GM13977 (cell line): ENCODE results near the gene TMEM181.
"Not testable (repeated sequence)": the region's sequence is repeated elsewhere in the genome, so short reads cannot be mapped to it uniquely, and the experiment has no call there.

ENCODE experiments used
- DNase-seq: peaks from one replicate; pipeline ENCODE4 v3.0.0; 2012; ENCODE audit warnings: low spot score
- CTCF ChIP-seq: IDR thresholded peaks from 2 replicates; pipeline ENCODE4 v1.5.1; 2012; ENCODE audit warnings: mild to moderate bottlenecking, control low read depth; ENCODE audit not compliant: insufficient read depth; ENCODE audit errors: extremely low read depth, missing control alignments
- in situ Hi-C: fragments of 300-500 bp; cut with MboI; formaldehyde crosslinking; loops from one replicate; pipeline ENCODE4 v1.12.0; 2022; ENCODE audit warnings: low sequenced_read_pairs, low pct_unique_long_range_greater_than_20kb, mixed read lengths, inconsistent platforms; ENCODE audit not compliant: unreplicated experiment

TMEM181 gene

GRCh38 chr6:158517581-158517980 is 42.3 kb upstream of the TMEM181 start:
- in situ Hi-C loops: no loop called here
- no peak for TF ChIP-seq CTCF
- peak; percentile 48 for DNase-seq

GRCh38 chr6:158518191-158519127 is 41.4 kb upstream of the TMEM181 start:
- in situ Hi-C loops: no loop called here
- DNase-seq: peak; percentile 76
- peak; percentile 58 for TF ChIP-seq CTCF

- no peak for TF ChIP-seq CTCF
- in situ Hi-C loops: no loop called here
- DNase-seq: no peak
These were observed 40.6 kb upstream of the TMEM181 start for GRCh38 chr6:158519300-158519699.

GRCh38 chr6:158519761-158520160 is 40.1 kb upstream of the TMEM181 start:
- no peak for TF ChIP-seq CTCF
- no peak for DNase-seq
- in situ Hi-C loops: loop anchor here (10.0 kb wide), 1 partner anchor 295 kb away; no protein-coding TSS in a partner anchor

GRCh38 chr6:158520975-158521374 is 38.9 kb upstream of the TMEM181 start:
- DNase-seq: not testable (repeated sequence)
- in situ Hi-C loops: loop anchor here (10.0 kb wide), 1 partner anchor 296 kb away; no protein-coding TSS in a partner anchor

- TF ChIP-seq CTCF: no peak
- in situ Hi-C loops: loop anchor here (10.0 kb wide), 1 partner anchor 297 kb away; no protein-coding TSS in a partner anchor
- no peak for DNase-seq
These were observed 38.1 kb upstream of the TMEM181 start for GRCh38 chr6:158521759-158522158.

- in situ Hi-C loops: loop anchor here (10.0 kb wide), 1 partner anchor 298 kb away; no protein-coding TSS in a partner anchor
- no peak for TF ChIP-seq CTCF
- DNase-seq: no peak
These were observed 37.3 kb upstream of the TMEM181 start for GRCh38 chr6:158522616-158523015.
